Panc1 (cell line): ENCODE results near the gene ERGIC1. TPM values are rescaled to one million over a fixed set of nuclear protein-coding genes. Genes with fewer than 3 reads are reported as not detected.

Experiments used
- ATAC-seq: fragments of 200-7000 bp; cut with Tn5 transposase; 2 replicates; pipeline ENCODE4 v1.9.1; 2020; ENCODE audit warnings: mild to moderate bottlenecking, moderate library complexity
- BruUV-seq: library from RNA; stranded (reverse); fragments of 400-500 nt; replicated peaks from 2 replicates; lab custom pipeline; 2021; lab: Mats Ljungman, UMichigan
- CTCF ChIA-PET: fragments of 300-600 bp; sonication (Branson Sonifier 250); formaldehyde crosslinking; loops from one replicate; lab custom pipeline; 2022; ENCODE audit warnings: antibody characterized with exemption; lab: Charles Lee
- POLR2A ChIA-PET: fragments of 300-600 bp; sonication (Branson Sonifier 250); formaldehyde crosslinking; loops from one replicate; lab custom pipeline; 2022; ENCODE audit warnings: antibody characterized with exemption; lab: Charles Lee
- DNase-seq: peaks from one replicate; pipeline ENCODE4 v3.0.0-alpha.2; 2010; ENCODE audit warnings: low read depth, low spot score
- H3K27ac ChIP-seq: 2 replicates; pipeline ENCODE4 v1.5.1; 2011; ENCODE audit warnings: mild to moderate bottlenecking, low read length, inconsistent platforms
- H3K27me3 ChIP-seq: fragments of 200-500 bp; sonication (Bioruptor generic); 2 replicates; pipeline ENCODE4 v1.6.0; 2014; ENCODE audit warnings: low read length, inconsistent platforms; ENCODE audit not compliant: control insufficient read depth, insufficient read depth
- H3K36me3 ChIP-seq: fragments of 200-500 bp; sonication (Bioruptor generic); 2 replicates; pipeline ENCODE4 v1.5.1; 2014; ENCODE audit warnings: inconsistent platforms, mild to moderate bottlenecking, low read length, moderate library complexity; ENCODE audit not compliant: control insufficient read depth, insufficient read depth
- H3K4me1 ChIP-seq: 2 replicates; pipeline ENCODE4 v1.5.1; 2011; ENCODE audit warnings: inconsistent platforms, mild to moderate bottlenecking, low read length, moderate library complexity; ENCODE audit not compliant: control insufficient read depth, insufficient read depth
- H3K4me3 ChIP-seq, 2 experiments: 2 replicates each; pipeline ENCODE4 v1.5.1; 2011 to 2012; ENCODE audit warnings: low read depth in 2 of 2, low read length in 2 of 2, mild to moderate bottlenecking in 2 of 2, inconsistent platforms in 1 of 2, moderate library complexity in 1 of 2
- H3K9me3 ChIP-seq: fragments of 200-500 bp; sonication (Bioruptor generic); 2 replicates; pipeline ENCODE4 v1.5.1; 2014; ENCODE audit warnings: low read depth, mild to moderate bottlenecking, inconsistent platforms, low read length, moderate library complexity; ENCODE audit not compliant: control insufficient read depth, insufficient read depth
- CTCF ChIP-seq: fragments of 450-650 bp; IDR thresholded peaks from 2 replicates; pipeline ENCODE4 v1.5.1; 2017; ENCODE audit warnings: mild to moderate bottlenecking
- POLR2AphosphoS5 ChIP-seq: IDR thresholded peaks from 2 replicates; pipeline ENCODE4 v1.6.1; 2012; ENCODE audit warnings: mild to moderate bottlenecking, low read depth, low read length, moderate library complexity
- REST ChIP-seq, 2 experiments: IDR thresholded peaks; 2 replicates each; pipeline ENCODE4 v1.6.1; 2011 to 2012; ENCODE audit warnings: low read depth in 2 of 2, control low read depth in 1 of 2, low read length in 1 of 2, mild to moderate bottlenecking in 1 of 2, moderate library complexity in 1 of 2; ENCODE audit not compliant: insufficient read depth in 1 of 2
- SIN3A ChIP-seq: IDR thresholded peaks from 2 replicates; pipeline ENCODE4 v1.6.1; 2012; ENCODE audit warnings: low read depth, mild to moderate bottlenecking, low read length, moderate library complexity, borderline replicate concordance; ENCODE audit not compliant: insufficient read depth
- TCF7L2 ChIP-seq: IDR thresholded peaks from 2 replicates; pipeline ENCODE4 v1.6.1; 2011; ENCODE audit warnings: mild to moderate bottlenecking, low read depth, low read length, inconsistent platforms
- in situ Hi-C: cut with HindIII; loops from 2 replicates; pipeline ENCODE4 v1.10.0; 2016; ENCODE audit warnings: low sequenced_read_pairs, low pct_unique_long_range_greater_than_20kb
- intact Hi-C: fragments of 100-400 bp; cut with micrococcal nuclease; formaldehyde crosslinking; loops from one replicate; pipeline ENCODE4 v1.10.0; 2022; ENCODE audit not compliant: unreplicated experiment
- total RNA-seq: library from RNA; stranded (reverse); gene quantifications from one replicate; pipeline ENCODE4 v1.2.1, GENCODE V29; 2021; ENCODE audit not compliant: unreplicated experiment

The ERGIC1 gene
- total RNA-seq, 1 experiment from 2014 or later: 206 TPM

- Histone ChIP-seq H3K9me3 (no peaks in the 10 kb centered on the region), H3K27ac (peak overlapping the region; percentile 19; the same call in 1 of the 2 replicates), H3K4me3 (no peak overlapping the region), H3K27me3 (no peaks in the 10 kb centered on the region), H3K36me3 (no peaks in the 10 kb centered on the region), H3K4me1 (peaks cover 19% of the 10 kb centered on the region)
- ATAC-seq (no peak), DNase-seq (no peak)
- ChIA-PET POLR2A (interaction anchor here (0.6 kb wide), 1 partner anchor 691 kb away, joined by 3 read pairs; no protein-coding TSS in a partner anchor), CTCF (no interaction called here)
- no TSS peak for BruUV-seq
- in situ Hi-C loops (no loop called here), intact Hi-C loops (no loop called here)
- no peak for TF ChIP-seq CTCF
- TF ChIP-seq TCF7L2: no peak
- no peak for TF ChIP-seq REST (IDR thresholded peaks at IDR 0.05; ENCODE audit: insufficient read depth in 1 of 2, low read depth in 2 of 2, low read length in 1 of 2)
- TF ChIP-seq POLR2AphosphoS5: no peak
- no peak for TF ChIP-seq SIN3A
Observed at GRCh38 chr5:172802567-172803176, 31.4 kb upstream of the ERGIC1 start.

- H3K4me3 ChIP-seq: no peak overlapping the region
- ATAC-seq (no peak), DNase-seq (no peak)
- ChIA-PET POLR2A (no interaction called here), CTCF (no interaction called here)
- peaks cover 5% of the 10 kb centered on the region; the same call in 1 of the 2 replicates for H3K9me3 ChIP-seq
- peaks cover 8% of the 10 kb centered on the region for H3K4me1 ChIP-seq
- BruUV-seq: no TSS peak
- TF ChIP-seq CTCF: no peak
- no peak for TF ChIP-seq SIN3A
- TF ChIP-seq TCF7L2: no peak
- no peak for TF ChIP-seq REST (IDR thresholded peaks at IDR 0.05; ENCODE audit: insufficient read depth in 1 of 2, low read depth in 2 of 2, low read length in 1 of 2)
- TF ChIP-seq POLR2AphosphoS5: no peak
- intact Hi-C loops (no loop called here), in situ Hi-C loops (no loop called here)
- H3K27ac ChIP-seq: no peak overlapping the region
- no peaks in the 10 kb centered on the region for H3K27me3 ChIP-seq
- no peaks in the 10 kb centered on the region for H3K36me3 ChIP-seq
Observed at GRCh38 chr5:172805018-172805683, 28.9 kb upstream of the ERGIC1 start.
